Kidney (tissue), 22 donors: Measurements from ENCODE around the gene HIGD2A. TPM values are rescaled to one million over a fixed set of nuclear protein-coding genes. Genes with fewer than 3 reads are reported as not detected.
A peak's percentile ranks its signal among the peaks of the same experiment; 100 is the strongest.

Experiments
- DNase-seq, 5 donors: peaks; one replicate each; pipeline ENCODE4 v3.0.0-alpha.2; 2013 to 2020
- FAIRE-seq: peaks from 2 replicates; lab custom pipeline; 2012; peaks lifted over from hg19 to GRCh38; lab: Jason Lieb, UNC
- H3K27ac ChIP-seq, 2 donors: one replicate each; pipeline ENCODE4 v1.7.0; 2013; ENCODE audit warnings: low read depth in 2 of 2, low read length in 2 of 2, inconsistent platforms in 1 of 2
- H3K27me3 ChIP-seq: one replicate; pipeline ENCODE4 v1.7.1; 2013; ENCODE audit warnings: low read length, inconsistent platforms; ENCODE audit not compliant: control insufficient read depth, insufficient read depth
- H3K36me3 ChIP-seq, 3 donors: one replicate each; pipeline versions ENCODE4 v1.7.0 to v1.7.1; 2013; ENCODE audit warnings: low read length in 3 of 3, control low read depth in 1 of 3, inconsistent platforms in 1 of 3; ENCODE audit not compliant: insufficient read depth in 3 of 3, control insufficient read depth in 2 of 3
- H3K4me1 ChIP-seq, 3 donors: one replicate each; pipeline versions ENCODE4 v1.7.0 to v1.7.1; 2013; ENCODE audit warnings: low read length in 3 of 3, inconsistent platforms in 1 of 3, low read depth in 1 of 3; ENCODE audit not compliant: control insufficient read depth in 2 of 3, insufficient read depth in 2 of 3
- H3K4me3 ChIP-seq, 3 donors: one replicate each; pipeline versions ENCODE4 v1.7.0 to v1.8.1; 2013; ENCODE audit warnings: low read length in 3 of 3, control low read depth in 1 of 3, inconsistent platforms in 1 of 3
- H3K9ac ChIP-seq, 3 donors: one replicate each; pipeline versions ENCODE4 v1.7.0 to v1.7.1; 2013; ENCODE audit warnings: low read length in 3 of 3, control low read depth in 1 of 3, inconsistent platforms in 1 of 3
- H3K9me3 ChIP-seq, 3 donors: one replicate each; pipeline versions ENCODE4 v1.7.0 to v1.7.1; 2013; ENCODE audit warnings: low read length in 3 of 3, control low read depth in 1 of 3, inconsistent platforms in 1 of 3; ENCODE audit not compliant: control insufficient read depth in 2 of 3, insufficient read depth in 1 of 3
- intact Hi-C: fragments of 100-400 bp; cut with DNase I; formaldehyde crosslinking; loops from one replicate; pipeline ENCODE4 v1.11.1; 2022
- long read RNA-seq, 10 donors: library from polyadenylated mRNA in 1 of 10; unstranded in 1 of 10; transcript quantifications; one replicate each; pipeline ENCODE4 v2.0.0 and lab custom pipeline, GENCODE V29; 2021 to 2026
- polyA plus RNA-seq: library from polyadenylated mRNA; stranded (reverse); fragments of 350-450 nt; fragmentation: Illumina TruSeq; extraction: RNeasy Lipid Tissue Mini Kit (QIAGEN cat#74804); gene quantifications from one replicate; pipeline ENCODE4 v1.2.3, GENCODE V29; 2014; ENCODE audit warnings: low read depth, low replicate concordance; ENCODE audit not compliant: insufficient read depth
- total RNA-seq: library from RNA; stranded (reverse); fragmentation: NEBNext Ultra II Directional; extraction: Animal tissue kit (Norgen Biotek cat#: 25700); gene quantifications from one replicate; pipeline ENCODE4 v1.2.1, GENCODE V29; 2021
- TF ChIP-seq, protein P1 (sequence below): IDR thresholded peaks from 3 replicates; pipeline ENCODE4 v1.5.1; 2012; ENCODE audit warnings: mild to moderate bottlenecking, moderate library complexity, borderline replicate concordance; ENCODE audit not compliant: insufficient read depth; ENCODE audit errors: extremely low read depth
- donor health status: control.
- donor health status: control.
- donor health status: control.
- donor health status: control.
- donor health status: control.
- donor health status: DM: yes; HTN: yes; CAD: no.
- donor health status: Normal renal cell carcinoma (clear cell type).

The HIGD2A gene, protein sequence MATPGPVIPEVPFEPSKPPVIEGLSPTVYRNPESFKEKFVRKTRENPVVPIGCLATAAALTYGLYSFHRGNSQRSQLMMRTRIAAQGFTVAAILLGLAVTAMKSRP
- 105 TPM for total RNA-seq
- 344 TPM for polyA plus RNA-seq
- long read RNA-seq, donor 1, transcript HIGD2A-201 (2 exons, 668 nt), result major isoform, 108 of 108 reads
- long read RNA-seq, donor 1, partial matches to known transcripts, result 0 of 108 reads
- long read RNA-seq, donor 1, other reads (novel, unspliced or antisense), result 0 of 108 reads
- long read RNA-seq, donor 2, transcript HIGD2A-201 (2 exons, 668 nt), result major isoform, 102 of 102 reads
- long read RNA-seq, donor 2, partial matches to known transcripts, result 0 of 102 reads
- long read RNA-seq, donor 2, other reads (novel, unspliced or antisense), result 0 of 102 reads
- long read RNA-seq, donor 3, transcript HIGD2A-201 (2 exons, 668 nt), result major isoform, 149 of 149 reads
- long read RNA-seq, donor 3, partial matches to known transcripts, result 0 of 149 reads
- long read RNA-seq, donor 3, other reads (novel, unspliced or antisense), result 0 of 149 reads
- long read RNA-seq, donor 4, transcript HIGD2A-201 (2 exons, 668 nt), result major isoform, 81 of 81 reads
- long read RNA-seq, donor 4, partial matches to known transcripts, result 0 of 81 reads
- long read RNA-seq, donor 4, other reads (novel, unspliced or antisense), result 0 of 81 reads
- long read RNA-seq, donor 5, transcript HIGD2A-201 (2 exons, 668 nt), result major isoform, 9 of 9 reads
- long read RNA-seq, donor 5, partial matches to known transcripts, result 0 of 9 reads
- long read RNA-seq, donor 5, other reads (novel, unspliced or antisense), result 0 of 9 reads
- long read RNA-seq, donor 6, transcript HIGD2A-201 (2 exons, 668 nt), result major isoform, 315 of 315 reads
- long read RNA-seq, donor 6, partial matches to known transcripts, result 0 of 315 reads
- long read RNA-seq, donor 6, other reads (novel, unspliced or antisense), result 0 of 315 reads
- long read RNA-seq, donor 7, transcript HIGD2A-201 (2 exons, 668 nt), result major isoform, 33 of 51 reads
- long read RNA-seq, donor 7, partial matches to known transcripts, result 0 of 51 reads
- long read RNA-seq, donor 7, other reads (novel, unspliced or antisense), result 18 of 51 reads
- long read RNA-seq, donor 8, transcript HIGD2A-201 (2 exons, 668 nt), result major isoform, 143 of 143 reads
- long read RNA-seq, donor 8, partial matches to known transcripts, result 0 of 143 reads
- long read RNA-seq, donor 8, other reads (novel, unspliced or antisense), result 0 of 143 reads
- long read RNA-seq, donor 9, transcript HIGD2A-201 (2 exons, 668 nt), result major isoform, 79 of 79 reads
- long read RNA-seq, donor 9, partial matches to known transcripts, result 0 of 79 reads
- long read RNA-seq, donor 9, other reads (novel, unspliced or antisense), result 0 of 79 reads
- long read RNA-seq, donor 10, transcript HIGD2A-201 (2 exons, 668 nt), result major isoform, 77 of 77 reads
- long read RNA-seq, donor 10, partial matches to known transcripts, result 0 of 77 reads
- long read RNA-seq, donor 10, other reads (novel, unspliced or antisense), result 0 of 77 reads

DNA sequence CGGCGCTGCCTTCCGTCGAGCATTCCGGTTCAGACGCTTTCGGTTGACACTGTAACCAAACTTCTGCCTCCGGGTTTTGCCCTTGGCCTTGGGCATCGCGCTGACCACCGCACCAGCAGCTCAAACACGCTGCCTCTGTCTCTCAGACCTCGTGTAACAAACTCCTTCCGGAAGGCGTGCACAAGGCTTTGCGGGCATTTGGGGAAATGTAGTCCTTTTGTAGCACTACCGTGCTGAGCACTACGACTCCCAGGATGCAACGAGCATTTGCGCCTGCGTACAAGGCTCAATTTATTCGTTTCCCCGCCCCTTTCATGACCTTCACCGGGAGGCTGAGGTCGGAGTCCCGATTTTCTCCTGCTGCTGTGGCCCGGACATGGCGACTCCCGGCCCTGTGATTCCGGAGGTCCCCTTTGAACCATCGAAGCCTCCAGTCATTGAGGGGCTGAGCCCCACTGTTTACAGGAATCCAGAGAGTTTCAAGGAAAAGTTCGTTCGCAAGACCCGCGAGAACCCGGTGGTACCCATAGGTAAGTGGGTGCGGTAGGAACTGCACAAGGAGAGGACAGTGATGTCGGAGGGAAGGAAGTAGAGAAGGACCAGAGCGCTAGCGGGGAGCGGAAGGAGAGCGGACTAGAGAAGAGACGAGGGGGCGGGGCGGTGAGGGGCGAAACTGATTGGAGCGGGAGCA lies at the start of gene HIGD2A, which contains the start of gene NOP16:
Gene HIGD2A (plus strand): TSS at position 308 of the 691 bp plus-strand sequence. CDS start 69 bp downstream, at position 377.
Gene NOP16 (minus strand): TSS at position 155 of the 691 bp plus-strand sequence. CDS start 59 bp downstream, at position 96.
- peak; percentile 99 to 100 (median 100) for DNase-seq
- TF ChIP-seq, protein P1, sequence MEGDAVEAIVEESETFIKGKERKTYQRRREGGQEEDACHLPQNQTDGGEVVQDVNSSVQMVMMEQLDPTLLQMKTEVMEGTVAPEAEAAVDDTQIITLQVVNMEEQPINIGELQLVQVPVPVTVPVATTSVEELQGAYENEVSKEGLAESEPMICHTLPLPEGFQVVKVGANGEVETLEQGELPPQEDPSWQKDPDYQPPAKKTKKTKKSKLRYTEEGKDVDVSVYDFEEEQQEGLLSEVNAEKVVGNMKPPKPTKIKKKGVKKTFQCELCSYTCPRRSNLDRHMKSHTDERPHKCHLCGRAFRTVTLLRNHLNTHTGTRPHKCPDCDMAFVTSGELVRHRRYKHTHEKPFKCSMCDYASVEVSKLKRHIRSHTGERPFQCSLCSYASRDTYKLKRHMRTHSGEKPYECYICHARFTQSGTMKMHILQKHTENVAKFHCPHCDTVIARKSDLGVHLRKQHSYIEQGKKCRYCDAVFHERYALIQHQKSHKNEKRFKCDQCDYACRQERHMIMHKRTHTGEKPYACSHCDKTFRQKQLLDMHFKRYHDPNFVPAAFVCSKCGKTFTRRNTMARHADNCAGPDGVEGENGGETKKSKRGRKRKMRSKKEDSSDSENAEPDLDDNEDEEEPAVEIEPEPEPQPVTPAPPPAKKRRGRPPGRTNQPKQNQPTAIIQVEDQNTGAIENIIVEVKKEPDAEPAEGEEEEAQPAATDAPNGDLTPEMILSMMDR, result no peak
- Histone ChIP-seq H3K4me1 (peaks cover 0 to 8% (median 6%) of the 10 kb centered on the region in 3 donors), H3K27me3 (no peaks in the 10 kb centered on the region), H3K9me3 (no peaks in the 10 kb centered on the region), H3K9ac (peak within 1 kb of the TSS; percentile 89 to 98 (median 92)), H3K4me3 (peak within 1 kb of the TSS; percentile 95 to 97 (median 97)), H3K27ac (peak within 1 kb of the TSS; percentile 99 to 100), H3K36me3 (peaks cover 0 to 42% (median 13%) of the 10 kb centered on the region in 3 donors)
- intact Hi-C loops, result no loop called here
- FAIRE-seq, result peak; percentile 68

DNA sequence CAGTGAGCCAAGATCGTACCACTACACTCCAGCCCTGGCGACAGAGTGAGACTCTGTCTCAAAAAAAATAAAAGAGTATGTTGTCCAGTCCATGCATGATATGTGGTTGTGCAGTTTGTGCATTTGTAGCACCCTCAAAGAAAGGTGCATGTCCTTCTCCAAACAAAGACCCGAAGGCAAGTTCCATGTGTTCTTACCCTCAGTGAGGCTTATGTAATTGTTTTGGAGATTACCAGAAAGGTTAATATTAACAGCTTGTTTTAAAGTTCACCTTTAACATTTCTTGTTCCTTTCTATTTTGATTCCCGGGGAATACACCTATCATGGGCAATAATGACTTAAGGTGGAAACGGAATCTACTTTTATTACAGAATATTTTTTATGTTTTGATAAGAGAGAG lies 49.2 kb upstream of the HIGD2A start:
- intact Hi-C loops, result no loop called here
- DNase-seq (no peak), FAIRE-seq (peak; percentile 62)
- H3K4me3 ChIP-seq, result no peak overlapping the region
- no peak overlapping the region for H3K9ac ChIP-seq
- TF ChIP-seq, protein P1, result no peak
- no peaks in the 10 kb centered on the region for H3K27me3 ChIP-seq
- H3K4me1 ChIP-seq, result peaks cover 0 to 22% (median 13%) of the 10 kb centered on the region in 3 donors
- no peaks in the 10 kb centered on the region for H3K9me3 ChIP-seq
- H3K27ac ChIP-seq, result peak overlapping the region; percentile 63 to 67
- H3K36me3 ChIP-seq, result peaks cover 0 to 2% (median 0%) of the 10 kb centered on the region in 3 donors
